ENCODE measurements around the gene C1orf167.

C1orf167 gene

GRCh38 chr1:11767922-11768704 is 6.1 kb downstream of the C1orf167 start:
- no peak for DNase-seq

GRCh38 chr1:11768821-11769220 is 6.8 kb downstream of the C1orf167 start:
- no peak for DNase-seq

- DNase-seq, result no peak
These were observed 7.3 kb downstream of the C1orf167 start for GRCh38 chr1:11769274-11769673.

- DNase-seq, result peak; percentile 16
These were observed 8.0 kb downstream of the C1orf167 start for GRCh38 chr1:11770011-11770410.

GRCh38 chr1:11771481-11772043 is 9.6 kb downstream of the C1orf167 start:
- DNase-seq, result no peak

- no peak for DNase-seq
These were observed 10.5 kb downstream of the C1orf167 start for GRCh38 chr1:11772458-11772857.

- no peak for DNase-seq
These were observed 12.8 kb downstream of the C1orf167 start for GRCh38 chr1:11774753-11775152.

- no peak for DNase-seq
These were observed 15.8 kb downstream of the C1orf167 start for GRCh38 chr1:11777658-11778322.

GRCh38 chr1:11778336-11778735 is 16.3 kb downstream of the C1orf167 start:
- DNase-seq, result no peak

GRCh38 chr1:11778844-11779623 is 17.0 kb downstream of the C1orf167 start:
- DNase-seq, result no peak

GRCh38 chr1:11779715-11780379 is 17.9 kb downstream of the C1orf167 start:
- DNase-seq, result no peak

GRCh38 chr1:11780380-11781147 is 18.6 kb downstream of the C1orf167 start:
- DNase-seq, result no peak

GRCh38 chr1:11781297-11781696 is 19.3 kb downstream of the C1orf167 start:
- no peak for DNase-seq

- no peak for DNase-seq
These were observed 20.2 kb downstream of the C1orf167 start for GRCh38 chr1:11782127-11782708.

- no peak for DNase-seq
These were observed 21.6 kb downstream of the C1orf167 start for GRCh38 chr1:11783556-11783955.

GRCh38 chr1:11784256-11784992 is 22.4 kb downstream of the C1orf167 start:
- no peak for DNase-seq

GRCh38 chr1:11784993-11785769 is 23.2 kb downstream of the C1orf167 start:
- DNase-seq, result no peak

- no peak for DNase-seq
These were observed 24.2 kb downstream of the C1orf167 start for GRCh38 chr1:11786168-11786567.

GRCh38 chr1:11787251-11787803 is 25.3 kb downstream of the C1orf167 start:
- peak; percentile 43 for DNase-seq

Measured in fibroblast of skin of right quadriceps (primary cell).